Measurements from ENCODE around the gene ORAI3.

Gene ORAI3

DNA sequence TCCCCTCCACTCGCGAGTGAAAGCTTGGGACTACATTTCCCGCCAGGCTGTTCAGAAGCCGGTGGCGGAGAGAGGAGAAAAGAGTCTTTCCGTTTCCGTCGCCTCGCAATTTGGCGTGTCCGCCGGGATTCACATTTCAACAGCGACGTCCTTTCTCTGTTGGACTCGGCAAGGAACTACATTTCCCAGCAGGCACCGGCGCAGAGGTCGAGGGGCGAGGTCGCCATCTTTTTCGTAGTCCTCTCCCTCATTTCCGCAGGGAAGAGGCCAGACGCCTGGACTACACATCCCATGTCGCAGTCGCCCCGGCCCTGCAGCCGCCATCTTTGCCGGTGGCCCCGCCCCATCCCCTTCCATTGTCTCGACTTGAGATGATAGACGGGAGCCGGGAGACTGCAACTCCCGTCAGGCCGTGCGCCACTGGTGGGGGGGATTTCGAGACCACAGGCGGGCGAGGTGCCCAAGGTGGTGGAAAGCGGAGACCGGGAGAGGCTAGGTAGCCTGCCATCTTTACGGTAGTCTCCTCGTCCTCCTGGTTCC lies 26.4 kb upstream of the ORAI3 start:
- CTCF ChIA-PET, result interaction anchor here (0.7 to 1.1 kb wide), 2 partner anchors 19 to 78 kb away, joined by 4 to 7 read pairs; no protein-coding TSS in a partner anchor
- H3K27ac ChIP-seq, result peak overlapping the region; percentile 94
- POLR2A ChIA-PET (ENCODE audit: low non-redundant PET), result no interaction called here

DNA sequence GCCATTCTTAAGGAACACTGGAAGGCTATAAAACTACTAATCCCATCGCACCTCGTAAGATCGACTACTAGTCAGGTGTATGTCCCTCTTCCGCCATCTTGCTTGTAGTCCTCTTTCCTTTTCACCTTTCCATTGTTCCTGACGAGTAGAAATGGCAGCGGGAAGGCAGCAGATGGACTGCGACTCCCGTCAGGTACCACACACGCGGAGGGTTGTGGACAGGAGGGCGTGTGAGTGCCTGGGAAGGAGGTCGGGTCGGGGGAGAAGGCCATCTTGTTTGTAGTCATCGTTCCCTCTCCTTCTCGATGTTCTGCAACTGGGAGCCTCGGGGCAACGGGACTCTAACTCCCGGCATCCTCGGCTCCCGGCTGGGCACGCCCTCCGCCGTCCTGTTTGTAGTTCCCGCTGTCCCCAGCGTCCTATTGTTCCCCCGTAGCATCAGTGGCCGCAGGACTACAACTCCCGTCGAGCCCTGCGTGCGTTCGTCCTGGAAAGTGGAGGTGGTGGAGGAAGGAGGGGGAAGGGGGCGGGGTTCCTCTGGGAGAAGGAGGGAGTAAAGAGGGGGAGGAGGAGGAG lies 25.8 kb upstream of the ORAI3 start:
- peak overlapping the region; percentile 94 for H3K27ac ChIP-seq
- peak; percentile 97 for DNase-seq (ENCODE audit: low spot score)
- TF ChIP-seq CTCF (conservative IDR thresholded peaks at IDR 0.05; ENCODE audit: low read depth), result no peak
- ChIA-PET CTCF (interaction anchor here (1.1 to 2.4 kb wide), 3 partner anchors 19 to 78 kb away, joined by 4 to 13 read pairs (median 5); no protein-coding TSS in a partner anchor), POLR2A (ENCODE audit: low non-redundant PET) (no interaction called here)

More for the DNA sequence above, 26.4 kb upstream of the ORAI3 start:
- DNase-seq (ENCODE audit: low spot score), result peak; percentile 96
- TF ChIP-seq CTCF (conservative IDR thresholded peaks at IDR 0.05; ENCODE audit: low read depth), result no peak

DNA sequence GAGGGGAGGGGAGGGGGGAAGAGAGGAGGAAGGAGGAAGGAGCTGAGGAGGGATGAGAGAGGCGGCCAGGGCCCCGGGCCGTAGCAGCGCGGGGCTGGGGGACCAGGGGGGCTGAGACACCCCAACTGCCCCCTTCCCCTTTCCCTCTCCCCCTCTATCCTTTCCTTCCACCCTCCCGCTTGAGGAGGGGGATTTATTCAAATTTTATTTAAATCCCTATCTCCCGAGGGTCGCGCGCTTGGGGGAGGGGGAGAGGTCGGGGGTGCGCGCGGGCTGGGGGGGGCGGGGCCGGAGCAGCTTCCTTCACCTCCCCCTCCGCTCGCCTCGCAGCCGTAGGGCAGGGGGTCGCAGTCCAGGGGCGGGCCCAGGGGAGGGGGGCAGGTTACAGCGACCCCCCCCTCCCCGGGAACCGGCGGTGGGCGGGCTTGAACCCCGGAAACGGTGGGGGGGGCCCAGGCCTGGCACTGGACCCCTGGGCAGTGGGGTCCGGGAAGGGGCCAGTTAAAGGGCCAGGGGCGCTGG lies 25.3 kb upstream of the ORAI3 start, which contains the start of gene FBXL19:
Gene FBXL19, plus strand, starts transcription at position 19 of the 522 bp plus-strand sequence. CDS start 2,183 bp downstream, outside the sequence.
- ChIA-PET CTCF (interaction anchor here (2.0 to 2.4 kb wide), 2 partner anchors 18 to 79 kb away, joined by 5 to 13 read pairs; no protein-coding TSS in a partner anchor), POLR2A (ENCODE audit: low non-redundant PET) (no interaction called here)
- no peak for DNase-seq (ENCODE audit: low spot score)
- peak within 1 kb of the TSS; percentile 94 for H3K27ac ChIP-seq
- TF ChIP-seq CTCF (conservative IDR thresholded peaks at IDR 0.05; ENCODE audit: low read depth), result no peak

- no peak for TF ChIP-seq CTCF (conservative IDR thresholded peaks at IDR 0.05; ENCODE audit: low read depth)
- H3K27ac ChIP-seq, result peak overlapping the region; percentile 94
- CTCF ChIA-PET, result interaction anchor here (2.0 to 2.4 kb wide), 2 partner anchors 18 to 80 kb away, joined by 5 to 13 read pairs; no protein-coding TSS in a partner anchor
- no peak for DNase-seq (ENCODE audit: low spot score)
- POLR2A ChIA-PET (ENCODE audit: low non-redundant PET), result no interaction called here
Observed at GRCh38 chr16:30924076-30924912, 24.6 kb upstream of the ORAI3 start.

GRCh38 chr16:30924913-30925631 lies 23.8 kb upstream of the ORAI3 start:
- ChIA-PET CTCF (interaction anchor here (2.0 to 2.4 kb wide), 2 partner anchors 17 to 80 kb away, joined by 5 to 13 read pairs; no protein-coding TSS in a partner anchor), POLR2A (ENCODE audit: low non-redundant PET) (no interaction called here)
- no peak for TF ChIP-seq CTCF (conservative IDR thresholded peaks at IDR 0.05; ENCODE audit: low read depth)
- H3K27ac ChIP-seq, result peak overlapping the region; percentile 94
- no peak for DNase-seq (ENCODE audit: low spot score)

Data from RWPE1 (cell line).